Ascending aorta (tissue), 2 donors: Measurements from ENCODE around the gene WNT3A. TPM values are rescaled to one million over a fixed set of nuclear protein-coding genes. Genes with fewer than 3 reads are reported as not detected.
A peak's percentile ranks its signal among the peaks of the same experiment; 100 is the strongest.

ENCODE experiments used
- DNase-seq, 2 donors: peaks; one replicate each; pipeline ENCODE4 v3.0.0-alpha.2; 2019; ENCODE audit warnings: low spot score in 2 of 2
- H3K27ac ChIP-seq, 2 donors: fragments of 200-600 bp; sonication (generic); one replicate each; pipeline ENCODE4 v1.5.1; 2016 to 2017; ENCODE audit warnings: mild to moderate bottlenecking in 1 of 2
- H3K27me3 ChIP-seq: fragments of 200-600 bp; sonication (generic); one replicate; pipeline ENCODE4 v1.5.1; 2017
- H3K36me3 ChIP-seq, 2 donors: fragments of 200-600 bp; sonication (generic); one replicate each; pipeline ENCODE4 v1.5.1; 2016
- H3K4me1 ChIP-seq, 2 donors: fragments of 200-600 bp; sonication (generic); one replicate each; pipeline ENCODE4 v1.5.1; 2016 to 2017; ENCODE audit warnings: mild to moderate bottlenecking in 1 of 2
- H3K4me3 ChIP-seq, 2 donors: fragments of 200-600 bp; sonication (generic); one replicate each; pipeline ENCODE4 v1.5.1; 2016 to 2017; ENCODE audit warnings: mild to moderate bottlenecking in 1 of 2
- H3K9me3 ChIP-seq, 2 donors: fragments of 200-600 bp; sonication (generic); one replicate each; pipeline ENCODE4 v1.5.1; 2016
- CTCF ChIP-seq, 3 experiments: fragments of 200-600 bp in 2 of 3; fragments of 450-650 bp in 1 of 3; sonication (generic) in 2 of 3; IDR thresholded peaks; one replicate each; pipeline ENCODE4 v1.5.1; 2016 to 2019; ENCODE audit warnings: antibody characterized with exemption in 3 of 3, mild to moderate bottlenecking in 1 of 3, moderate library complexity in 1 of 3
- intact Hi-C: fragments of 100-400 bp; cut with DNase I; formaldehyde crosslinking; loops from one replicate; pipeline ENCODE4 v1.15.1; 2023
- total RNA-seq: library from RNA; depleted of rRNA; stranded (reverse); fragments of >200 nt; gene quantifications from one replicate; pipeline ENCODE4 v1.1.0, GENCODE V29; 2016

WNT3A gene
- total RNA-seq, 1 donor from 2014 or later = not detected

GRCh38 chr1:228079013-228079412 is 72.2 kb downstream of the WNT3A start:
- Histone ChIP-seq H3K9me3 (no peaks in the 10 kb centered on the region), H3K4me1 (peaks cover 0 to 7% of the 10 kb centered on the region in 2 donors), H3K4me3 (no peak overlapping the region), H3K27ac (no peak overlapping the region), H3K36me3 (no peaks in the 10 kb centered on the region), H3K27me3 (no peaks in the 10 kb centered on the region)
- no peak for TF ChIP-seq CTCF (IDR thresholded peaks at IDR 0.05)
- intact Hi-C loops = no loop called here
- no peak for DNase-seq

DNA sequence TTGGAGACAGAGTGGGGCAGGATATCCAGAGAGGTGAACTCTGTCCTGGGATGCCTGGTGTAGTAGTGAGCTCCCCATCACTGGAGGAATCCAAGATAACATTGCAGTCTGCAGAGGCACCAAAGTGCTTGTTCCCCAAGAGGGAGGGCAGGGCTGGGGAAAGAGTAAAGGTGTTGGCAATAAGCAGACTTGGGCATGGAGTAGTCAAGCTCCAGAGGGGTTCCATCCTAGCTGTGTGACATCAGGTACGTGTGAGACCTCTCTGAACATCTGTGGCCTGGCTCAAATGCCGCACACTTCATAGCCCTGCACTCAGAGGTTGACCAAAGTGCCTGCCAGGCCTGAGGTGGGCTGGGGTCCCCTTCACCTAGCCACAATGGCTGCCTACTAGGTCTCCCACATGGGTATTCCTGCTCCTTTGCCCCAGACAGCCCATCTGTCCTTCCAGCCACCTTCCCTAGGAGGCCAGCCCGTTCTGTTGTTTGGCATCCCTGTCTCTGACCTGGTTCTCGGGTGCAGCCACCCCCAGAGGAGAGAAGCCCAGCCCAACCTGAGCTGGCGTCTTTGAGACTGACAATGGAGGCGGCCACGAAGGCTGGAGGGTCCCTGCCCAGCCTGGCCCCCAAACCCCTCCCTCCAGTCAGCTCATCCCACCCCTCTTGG is 72.9 kb downstream of the WNT3A start:
- H3K27me3 ChIP-seq = no peaks in the 10 kb centered on the region
- no peak for DNase-seq
- no peak overlapping the region for H3K27ac ChIP-seq
- intact Hi-C loops = loop anchor here (5.0 kb wide), 2 partner anchors 342 to 517 kb away; partner anchors contain the start of genes JMJD4, SNAP47 and ZNF678
- H3K36me3 ChIP-seq = no peaks in the 10 kb centered on the region
- peaks cover 5 to 11% of the 10 kb centered on the region in 2 donors for H3K4me1 ChIP-seq
- no peak overlapping the region for H3K4me3 ChIP-seq
- no peak for TF ChIP-seq CTCF (IDR thresholded peaks at IDR 0.05)
- H3K9me3 ChIP-seq = no peaks in the 10 kb centered on the region

- intact Hi-C loops = loop anchor here (5.0 kb wide), 2 partner anchors 344 to 519 kb away; partner anchors contain the start of genes JMJD4, SNAP47 and ZNF678
- no peaks in the 10 kb centered on the region for H3K36me3 ChIP-seq
- DNase-seq = no peak
- TF ChIP-seq CTCF (IDR thresholded peaks at IDR 0.05) = no peak
- H3K4me3 ChIP-seq = peak overlapping the region; percentile 97 to 100
- H3K27me3 ChIP-seq = no peaks in the 10 kb centered on the region
- no peak overlapping the region for H3K27ac ChIP-seq
- H3K4me1 ChIP-seq = peaks cover 20 to 25% of the 10 kb centered on the region in 2 donors
- no peaks in the 10 kb centered on the region for H3K9me3 ChIP-seq
Observed at GRCh38 chr1:228081144-228081543, 74.3 kb downstream of the WNT3A start.

DNA sequence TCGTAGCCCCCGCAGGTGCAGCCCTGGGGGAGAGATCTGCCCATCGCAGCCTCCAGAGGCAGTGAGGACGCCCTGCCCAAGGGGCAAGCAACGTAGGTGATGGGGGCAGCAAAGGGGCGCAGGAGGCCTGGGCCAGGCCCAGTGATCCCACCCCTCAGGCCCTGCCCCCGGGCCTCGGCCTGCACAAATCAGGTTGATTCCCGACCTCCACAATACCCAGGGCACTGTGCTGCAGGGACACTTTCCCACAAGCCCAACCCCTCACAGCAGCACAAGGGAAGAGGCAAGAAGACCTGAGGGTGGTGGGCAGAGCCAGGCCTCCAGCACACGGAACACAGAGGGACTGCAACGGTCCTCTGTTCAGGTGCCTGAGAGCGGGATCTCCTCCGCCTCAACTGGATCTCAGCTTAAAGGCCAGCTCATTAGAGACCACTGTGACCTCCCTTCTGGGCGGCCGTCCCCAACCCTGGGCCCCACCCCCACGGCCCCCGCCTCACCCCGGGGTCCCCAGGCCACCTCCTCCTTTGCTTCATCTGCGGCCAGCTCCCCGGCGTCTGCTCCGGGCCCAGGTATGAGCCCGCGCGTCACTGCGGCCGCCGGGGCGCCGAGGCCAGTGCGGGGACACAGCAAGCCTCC is 74.9 kb downstream of the WNT3A start:
- peak overlapping the region; percentile 67 to 99 for H3K27ac ChIP-seq
- H3K4me1 ChIP-seq = peaks cover 24 to 30% of the 10 kb centered on the region in 2 donors
- no peaks in the 10 kb centered on the region for H3K36me3 ChIP-seq
- H3K4me3 ChIP-seq = peak overlapping the region; percentile 97 to 100
- no peak for DNase-seq
- intact Hi-C loops = loop anchor here (1.0 to 5.0 kb wide), 7 partner anchors 28 to 519 kb away; partner anchors contain the start of genes GUK1, IBA57, JMJD4 and MRPL55
- H3K9me3 ChIP-seq = no peaks in the 10 kb centered on the region
- no peak for TF ChIP-seq CTCF (IDR thresholded peaks at IDR 0.05)
- no peaks in the 10 kb centered on the region for H3K27me3 ChIP-seq

DNA sequence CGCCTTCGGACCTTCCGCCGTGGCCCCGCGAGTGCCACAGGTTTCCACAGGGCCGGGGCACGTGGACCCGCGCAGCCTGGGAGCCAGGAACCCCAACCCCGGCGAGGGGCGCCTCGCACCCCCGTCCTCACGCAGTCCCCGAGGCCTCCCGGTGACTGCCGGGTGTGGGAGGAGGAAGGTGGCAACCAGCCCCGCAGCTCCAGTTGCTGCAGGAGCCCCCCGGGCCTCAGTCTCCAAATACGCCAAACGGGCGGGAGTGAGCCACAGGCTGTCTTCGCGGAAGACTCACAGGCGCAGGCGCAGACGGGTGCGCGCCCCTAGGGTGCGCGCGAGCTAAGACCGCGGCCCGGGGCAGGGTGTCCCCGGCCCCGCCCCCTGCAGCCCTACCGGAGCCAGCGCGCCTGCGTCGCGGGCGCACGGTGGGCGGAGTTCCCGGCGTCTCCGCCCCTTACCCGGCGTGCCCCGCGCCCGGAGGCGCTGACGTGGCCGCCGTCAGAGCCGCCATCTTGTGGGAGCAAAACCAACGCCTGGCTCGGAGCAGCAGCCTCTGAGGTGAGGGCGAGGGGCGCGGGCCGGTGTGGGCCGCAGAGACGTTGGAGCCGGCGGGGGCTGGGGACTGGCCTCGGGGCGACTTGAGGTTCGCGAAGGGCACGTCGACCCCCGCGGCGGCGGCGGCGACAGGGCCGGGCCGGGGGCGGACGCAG is 75.6 kb downstream of the WNT3A start, which contains the start of gene ARF1:
Gene ARF1, plus strand, starts transcription at position 495 of the 704 bp plus-strand sequence. CDS start 14,407 bp downstream, outside the sequence.
- no peaks in the 10 kb centered on the region for H3K36me3 ChIP-seq
- peak within 1 kb of the TSS; percentile 97 to 100 for H3K4me3 ChIP-seq
- H3K9me3 ChIP-seq = no peaks in the 10 kb centered on the region
- intact Hi-C loops = loop anchor here (1.0 to 5.0 kb wide), 7 partner anchors 27 to 520 kb away; partner anchors contain the start of genes GUK1, IBA57, JMJD4 and MRPL55
- H3K27me3 ChIP-seq = no peaks in the 10 kb centered on the region
- peak within 1 kb of the TSS; percentile 99 to 100 for H3K27ac ChIP-seq
- peak; percentile 70 to 93 for DNase-seq
- H3K4me1 ChIP-seq = peaks cover 29 to 36% of the 10 kb centered on the region in 2 donors
- TF ChIP-seq CTCF (IDR thresholded peaks at IDR 0.05) = no peak
